Neural progenitor cell (in vitro differentiated cells): ENCODE data around the gene NEDD4L.

Experiments
- EZH2phosphoT487 ChIP-seq: fragments of 200-600 bp; sonication (generic); IDR thresholded peaks from 2 replicates; pipeline ENCODE4 v1.6.1; 2017; ENCODE audit warnings: antibody characterized with exemption
- TF ChIP-seq, protein P1 (sequence below): fragments of 200-600 bp; sonication (generic); IDR thresholded peaks from 2 replicates; pipeline ENCODE4 v1.5.1; 2017; ENCODE audit warnings: antibody characterized with exemption, mild to moderate bottlenecking

DNA sequence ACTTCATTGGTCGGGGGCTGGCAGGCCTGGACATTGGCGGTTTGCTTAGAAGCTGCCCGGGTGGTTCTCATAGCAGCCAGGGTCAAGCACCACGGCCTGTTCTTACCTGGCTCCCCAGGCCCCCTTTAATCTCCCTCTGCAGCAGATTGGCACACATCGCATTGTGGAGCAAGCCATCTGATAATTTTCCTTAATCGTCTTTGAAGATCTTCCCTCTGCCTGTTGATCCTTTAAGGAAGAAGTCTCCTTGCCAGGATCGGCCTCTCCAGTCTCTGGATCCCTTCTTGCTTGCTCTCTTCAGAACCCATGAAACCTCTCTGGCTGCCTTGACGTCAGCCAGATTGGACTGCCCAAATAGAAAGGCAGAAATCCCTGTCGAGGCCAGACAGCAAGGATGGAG lies 75.8 kb downstream of the NEDD4L start:
- TF ChIP-seq, protein P1, sequence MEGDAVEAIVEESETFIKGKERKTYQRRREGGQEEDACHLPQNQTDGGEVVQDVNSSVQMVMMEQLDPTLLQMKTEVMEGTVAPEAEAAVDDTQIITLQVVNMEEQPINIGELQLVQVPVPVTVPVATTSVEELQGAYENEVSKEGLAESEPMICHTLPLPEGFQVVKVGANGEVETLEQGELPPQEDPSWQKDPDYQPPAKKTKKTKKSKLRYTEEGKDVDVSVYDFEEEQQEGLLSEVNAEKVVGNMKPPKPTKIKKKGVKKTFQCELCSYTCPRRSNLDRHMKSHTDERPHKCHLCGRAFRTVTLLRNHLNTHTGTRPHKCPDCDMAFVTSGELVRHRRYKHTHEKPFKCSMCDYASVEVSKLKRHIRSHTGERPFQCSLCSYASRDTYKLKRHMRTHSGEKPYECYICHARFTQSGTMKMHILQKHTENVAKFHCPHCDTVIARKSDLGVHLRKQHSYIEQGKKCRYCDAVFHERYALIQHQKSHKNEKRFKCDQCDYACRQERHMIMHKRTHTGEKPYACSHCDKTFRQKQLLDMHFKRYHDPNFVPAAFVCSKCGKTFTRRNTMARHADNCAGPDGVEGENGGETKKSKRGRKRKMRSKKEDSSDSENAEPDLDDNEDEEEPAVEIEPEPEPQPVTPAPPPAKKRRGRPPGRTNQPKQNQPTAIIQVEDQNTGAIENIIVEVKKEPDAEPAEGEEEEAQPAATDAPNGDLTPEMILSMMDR: no peak
- TF ChIP-seq EZH2phosphoT487: no peak
